IMR-90 (cell line): Measurements from ENCODE around the gene IL2RA. TPM values are rescaled to one million over a fixed set of nuclear protein-coding genes. Genes with fewer than 3 reads are reported as not detected.
"Not testable (repeated sequence)": the region's sequence is repeated elsewhere in the genome, so short reads cannot be mapped to it uniquely, and the experiment has no call there.

Experiments
- ATAC-seq: fragments of 200-7000 bp; cut with Tn5 transposase; 2 replicates; pipeline ENCODE4 v1.9.1; 2020; ENCODE audit warnings: low read depth, mild to moderate bottlenecking, moderate library complexity
- BruUV-seq: library from RNA; stranded (reverse); fragments of 400-500 nt; replicated peaks from 2 replicates; lab custom pipeline; 2021; lab: Mats Ljungman, UMichigan
- CTCF ChIA-PET: fragments of 300-600 bp; formaldehyde crosslinking; extraction: SDS; loops from one replicate; lab custom pipeline; 2021; ENCODE audit warnings: antibody characterized with exemption; lab: Yijun Ruan, JAX
- POLR2A ChIA-PET: fragments of 300-600 bp; sonication (Branson Sonifier 250); formaldehyde crosslinking; loops from one replicate; lab custom pipeline; 2022; ENCODE audit warnings: antibody characterized with exemption; ENCODE audit not compliant: unreplicated experiment; lab: Charles Lee
- DNase-seq: peaks from one replicate; pipeline ENCODE4 v3.0.0; 2013
- H2AFZ ChIP-seq: replicated peaks from 2 replicates; pipeline ENCODE3; 2013; ENCODE audit warnings: low read length, mild to moderate bottlenecking; ENCODE audit not compliant: poor library complexity
- H2AK5ac ChIP-seq: 2 replicates; pipeline ENCODE4 v1.6.1; 2013; ENCODE audit warnings: low read depth, low read length, inconsistent platforms
- H2AK9ac ChIP-seq: replicated peaks from 2 replicates; pipeline ENCODE3; 2013; ENCODE audit warnings: mild to moderate bottlenecking, low read depth, low read length, moderate library complexity; ENCODE audit not compliant: poor library complexity
- H2BK120ac ChIP-seq: 2 replicates; pipeline ENCODE4 v1.6.1; 2013; ENCODE audit warnings: low read depth, low read length, inconsistent platforms
- H2BK15ac ChIP-seq: 3 replicates; pipeline ENCODE4 v1.6.1; 2013; ENCODE audit warnings: low read depth, low read length, inconsistent platforms
- H2BK20ac ChIP-seq: 2 replicates; pipeline ENCODE4 v1.6.1; 2013; ENCODE audit warnings: low read depth, mild to moderate bottlenecking, inconsistent platforms, low read length, moderate library complexity
- H2BK5ac ChIP-seq: 2 replicates; pipeline ENCODE4 v1.6.1; 2013; ENCODE audit warnings: mild to moderate bottlenecking, low read depth, low read length, inconsistent platforms; ENCODE audit not compliant: poor library complexity, severe bottlenecking
- H3K14ac ChIP-seq: replicated peaks from 2 replicates; pipeline ENCODE4 v1.6.1; 2013; ENCODE audit warnings: low read depth, low read length, inconsistent platforms
- H3K18ac ChIP-seq: 2 replicates; pipeline ENCODE4 v1.6.1; 2013; ENCODE audit warnings: low read depth, low read length, control low read depth
- H3K23ac ChIP-seq: 2 replicates; pipeline ENCODE4 v1.6.1; 2013; ENCODE audit warnings: low read depth, low read length, inconsistent platforms
- H3K27ac ChIP-seq: 2 replicates; pipeline ENCODE4 v1.5.1; 2013; ENCODE audit warnings: mild to moderate bottlenecking, control low read depth, low read length; ENCODE audit not compliant: insufficient read depth
- H3K27me3 ChIP-seq: 2 replicates; pipeline ENCODE4 v1.6.1; 2013; ENCODE audit warnings: low read length; ENCODE audit not compliant: control insufficient read depth, insufficient read depth
- H3K36me3 ChIP-seq: 2 replicates; pipeline ENCODE4 v1.6.1; 2013; ENCODE audit warnings: low read length, mixed read lengths; ENCODE audit not compliant: control insufficient read depth, insufficient read depth
- H3K4ac ChIP-seq: 2 replicates; pipeline ENCODE4 v1.6.1; 2013; ENCODE audit warnings: low read depth, low read length, inconsistent platforms
- H3K4me1 ChIP-seq: 2 replicates; pipeline ENCODE4 v1.6.1; 2013; ENCODE audit warnings: low read length, mixed read lengths; ENCODE audit not compliant: control insufficient read depth, insufficient read depth
- H3K4me2 ChIP-seq: 2 replicates; pipeline ENCODE4 v1.6.1; 2013; ENCODE audit warnings: low read depth, mild to moderate bottlenecking, control low read depth, low read length, moderate library complexity
- H3K4me3 ChIP-seq: 2 replicates; pipeline ENCODE4 v1.5.1; 2013; ENCODE audit warnings: low read depth, mild to moderate bottlenecking, control low read depth, low read length, moderate library complexity; ENCODE audit not compliant: insufficient read depth
- H3K56ac ChIP-seq: 2 replicates; pipeline ENCODE4 v1.6.1; 2013; ENCODE audit warnings: low read length, inconsistent platforms; ENCODE audit not compliant: insufficient read depth; ENCODE audit errors: extremely low read depth
- H3K79me1 ChIP-seq, 2 experiments: 2 replicates each; pipeline ENCODE4 v1.6.1; 2013; ENCODE audit warnings: low read length in 2 of 2, inconsistent platforms in 1 of 2, low read depth in 1 of 2
- H3K9ac ChIP-seq: 2 replicates; pipeline ENCODE4 v1.6.1; 2013; ENCODE audit warnings: low read depth, low read length, control low read depth
- H3K9me1 ChIP-seq: 2 replicates; pipeline ENCODE4 v1.6.1; 2013; ENCODE audit warnings: low read length, inconsistent platforms; ENCODE audit not compliant: insufficient read depth
- H3K9me3 ChIP-seq: 2 replicates; pipeline ENCODE4 v1.6.1; 2013; ENCODE audit warnings: low read length; ENCODE audit not compliant: control insufficient read depth, insufficient read depth
- H4K20me1 ChIP-seq: 2 replicates; pipeline ENCODE4 v1.6.1; 2013; ENCODE audit warnings: low read length, inconsistent platforms; ENCODE audit not compliant: insufficient read depth
- H4K5ac ChIP-seq: 2 replicates; pipeline ENCODE4 v1.6.1; 2013; ENCODE audit warnings: mild to moderate bottlenecking, low read depth, low read length, control low read depth
- H4K8ac ChIP-seq, 2 experiments: 2 replicates each; pipeline ENCODE4 v1.6.1; 2013; ENCODE audit warnings: low read depth in 2 of 2, low read length in 2 of 2, control low read depth in 1 of 2, inconsistent platforms in 1 of 2
- H4K91ac ChIP-seq: 2 replicates; pipeline ENCODE4 v1.6.1; 2013; ENCODE audit warnings: low read depth, low read length, inconsistent platforms; ENCODE audit not compliant: insufficient read depth
- WGBS, 2 experiments: methylation state at CpG; one replicate each; pipeline versions ENCODE4 v1.1.5 to v1.1.7; 2013; ENCODE audit warnings: missing lambda C conversion rate in 2 of 2; ENCODE audit not compliant: insufficient read length in 1 of 2; ENCODE audit errors: extremely low coverage in 2 of 2; 5-methylcytosine and 5-hydroxymethylcytosine counted together
- dilution Hi-C: fragments of 300-500 bp; cut with HindIII; formaldehyde crosslinking; loops from one replicate; pipeline ENCODE4 v1.14.3; 2018; ENCODE audit warnings: low sequenced_read_pairs; ENCODE audit not compliant: unreplicated experiment
- in situ Hi-C: fragments of 300-500 bp; cut with MboI; formaldehyde crosslinking; loops from 3 replicates; pipeline ENCODE4 v1.14.3; 2019; ENCODE audit warnings: low sequenced_read_pairs, inconsistent platforms, mixed read lengths
- intact Hi-C: fragments of 100-400 bp; cut with micrococcal nuclease; formaldehyde crosslinking; loops from 2 replicates; pipeline ENCODE4 v1.10.0; 2022
- polyA plus RNA-seq, 3 experiments: library from polyadenylated mRNA; depleted of rRNA; stranded (reverse); fragments of >200 nt; gene quantifications; 2 replicates each; pipeline ENCODE4 v1.2.3, GENCODE V29; 2012; ENCODE audit warnings: low replicate concordance in 1 of 3
- total RNA-seq: library from RNA; depleted of rRNA; stranded (reverse); fragments of >200 nt; gene quantifications from 2 replicates; pipeline ENCODE4 v1.2.3, GENCODE V29; 2012

IL2RA gene
- total and polyA plus RNA-seq, 2 of the 4 experiments (the other 2 are of a cell fraction), result not detected

GRCh38 chr10:6064726-6065125 lies 2.6 kb upstream of the IL2RA start:
- BruUV-seq, H3K4ac ChIP-seq, H2BK120ac ChIP-seq, H3K56ac ChIP-seq, H4K91ac ChIP-seq, H3K4me2 ChIP-seq, H3K14ac ChIP-seq, H2BK20ac ChIP-seq, H3K9me1 ChIP-seq, H2BK5ac ChIP-seq, H3K27ac ChIP-seq, H3K36me3 ChIP-seq, H2BK15ac ChIP-seq, H4K8ac ChIP-seq, H4K5ac ChIP-seq, H2AFZ ChIP-seq, H3K23ac ChIP-seq, H3K79me1 ChIP-seq, H2AK5ac ChIP-seq, H3K9ac ChIP-seq, H2AK9ac ChIP-seq, H3K9me3 ChIP-seq, intact Hi-C loops, ATAC-seq, in situ Hi-C loops, CTCF ChIA-PET, H3K4me3 ChIP-seq, H3K18ac ChIP-seq, POLR2A ChIA-PET, H3K4me1 ChIP-seq, DNase-seq, dilution Hi-C loops, H4K20me1 ChIP-seq: not testable (repeated sequence)
- WGBS, 2 experiments, result no CpG with 5 or more reads among the region's 3 CpGs
- H3K27me3 ChIP-seq, result peaks cover 29% of the 10 kb centered on the region
